Fibroblast of villous mesenchyme (primary cell): ENCODE results near the gene NDUFA5. TPM values are rescaled to one million over a fixed set of nuclear protein-coding genes. Genes with fewer than 3 reads are reported as not detected.
A peak's percentile ranks its signal among the peaks of the same experiment; 100 is the strongest.

Experiments used
- DNase-seq: peaks from one replicate; pipeline ENCODE4 v3.0.0-alpha.2; 2010; ENCODE audit warnings: low read depth
- H3K4me3 ChIP-seq: 2 replicates; pipeline ENCODE4 v1.5.1; 2011; ENCODE audit warnings: low read depth, mild to moderate bottlenecking, low read length
- CTCF ChIP-seq: IDR thresholded peaks from 2 replicates; pipeline ENCODE4 v1.5.1; 2012; ENCODE audit warnings: low read depth, mild to moderate bottlenecking, low read length; ENCODE audit not compliant: insufficient read depth
- total RNA-seq: library from RNA; depleted of rRNA; stranded (reverse); fragments of >200 nt; gene quantifications from 2 replicates; pipeline ENCODE4 v1.2.3, GENCODE V29; 2012

The NDUFA5 gene
- total RNA-seq, 1 donor = 43.2 TPM

DNA sequence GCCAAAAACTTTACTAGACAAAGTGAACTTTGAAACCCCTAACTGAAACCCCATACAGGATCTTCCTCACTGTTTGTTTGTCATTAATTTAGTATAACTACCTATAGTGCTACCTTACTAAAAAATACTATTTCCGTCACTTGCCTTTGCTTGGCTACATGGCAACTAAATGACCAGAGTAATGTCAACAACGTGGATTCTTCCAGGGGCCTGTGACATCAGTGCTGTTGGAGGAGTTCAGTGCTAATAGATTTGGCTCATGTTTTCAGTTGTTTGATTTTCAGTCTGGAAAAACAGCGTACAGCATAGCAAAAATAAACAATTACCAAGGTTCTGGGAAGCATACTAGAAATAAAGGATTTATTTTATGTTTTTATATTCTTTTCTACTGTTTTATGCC is 41.0 kb upstream of the NDUFA5 start:
- TF ChIP-seq CTCF = no peak
- no peak overlapping the region for H3K4me3 ChIP-seq
- DNase-seq = peak; percentile 59

DNA sequence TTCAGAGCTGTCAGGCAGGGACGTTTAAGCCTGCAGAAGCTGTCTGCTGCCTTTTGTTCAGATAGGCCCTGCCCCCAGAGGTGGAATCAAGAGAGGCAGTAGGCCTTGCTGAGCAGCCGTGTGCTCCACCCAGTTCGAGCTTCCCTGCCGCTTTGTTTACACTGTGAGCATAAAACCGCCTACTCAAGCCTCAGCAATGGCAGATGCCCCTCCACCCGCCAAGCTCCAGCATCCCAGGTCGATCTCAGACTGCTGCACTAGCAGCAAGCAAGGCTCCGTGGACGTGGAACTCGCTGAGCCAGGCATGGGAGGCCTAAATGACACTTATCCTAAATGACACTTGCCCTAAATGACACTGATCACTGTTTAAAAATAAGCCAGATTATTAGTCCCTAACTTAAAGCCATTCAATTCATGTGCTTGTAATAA is 37.2 kb upstream of the NDUFA5 start:
- no peak overlapping the region for H3K4me3 ChIP-seq
- no peak for TF ChIP-seq CTCF
- no peak for DNase-seq

DNA sequence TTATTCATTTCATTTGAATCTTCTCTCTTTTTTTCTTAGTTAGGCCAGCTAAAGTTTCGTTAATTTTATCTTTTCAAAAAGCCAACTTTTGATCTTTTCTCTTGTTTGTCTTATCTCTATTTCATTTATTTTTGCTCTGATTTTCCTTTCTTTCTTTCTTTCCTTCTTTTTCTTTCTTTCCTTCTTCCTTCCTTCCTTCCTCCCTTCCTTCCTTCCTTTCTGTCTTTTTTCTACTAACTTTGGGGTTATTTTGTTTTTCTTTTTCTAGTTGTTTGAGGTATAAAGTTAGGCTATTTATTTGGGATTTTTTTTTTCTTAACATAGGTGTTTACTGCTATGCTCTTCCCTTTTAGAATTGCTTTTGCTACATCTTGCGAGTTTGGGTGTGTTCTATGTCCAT is 30.8 kb upstream of the NDUFA5 start:
- H3K4me3 ChIP-seq = no peak overlapping the region
- DNase-seq = no peak
- no peak for TF ChIP-seq CTCF

DNA sequence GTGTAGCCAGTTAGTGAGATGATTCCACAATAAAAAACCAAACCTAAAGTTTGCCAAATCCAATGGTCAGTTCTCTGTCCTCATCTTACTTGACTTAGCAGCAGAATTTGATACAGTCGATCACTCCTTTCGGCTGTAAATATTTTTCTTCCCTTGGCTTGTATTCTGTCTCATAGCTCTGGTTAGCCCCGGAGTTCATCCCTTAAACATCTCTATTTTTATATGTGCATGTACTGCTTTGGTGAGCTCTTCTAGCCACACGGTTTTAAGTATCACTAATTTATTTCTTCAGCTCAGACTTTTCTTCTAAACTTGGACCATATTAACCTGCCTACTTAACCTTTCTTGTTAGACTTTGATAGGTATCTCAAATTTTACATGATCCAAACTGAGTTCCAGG is 26.2 kb upstream of the NDUFA5 start:
- H3K4me3 ChIP-seq = no peak overlapping the region
- no peak for DNase-seq
- no peak for TF ChIP-seq CTCF

DNA sequence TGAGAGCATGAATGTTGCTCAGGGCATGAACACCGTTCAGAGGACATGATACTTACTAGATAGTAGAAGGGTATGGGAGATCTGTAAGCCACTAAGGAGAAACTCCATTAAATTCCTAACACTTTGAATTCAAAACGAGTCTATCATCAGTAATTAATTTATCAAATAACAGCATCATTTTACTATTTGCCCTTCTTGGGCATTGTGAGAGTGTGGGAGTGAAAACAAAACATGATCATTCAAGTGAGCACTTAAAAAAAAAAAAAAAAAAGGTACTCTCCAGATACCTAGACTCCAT is 23.5 kb upstream of the NDUFA5 start:
- DNase-seq = no peak
- H3K4me3 ChIP-seq = no peak overlapping the region
- TF ChIP-seq CTCF = no peak

DNA sequence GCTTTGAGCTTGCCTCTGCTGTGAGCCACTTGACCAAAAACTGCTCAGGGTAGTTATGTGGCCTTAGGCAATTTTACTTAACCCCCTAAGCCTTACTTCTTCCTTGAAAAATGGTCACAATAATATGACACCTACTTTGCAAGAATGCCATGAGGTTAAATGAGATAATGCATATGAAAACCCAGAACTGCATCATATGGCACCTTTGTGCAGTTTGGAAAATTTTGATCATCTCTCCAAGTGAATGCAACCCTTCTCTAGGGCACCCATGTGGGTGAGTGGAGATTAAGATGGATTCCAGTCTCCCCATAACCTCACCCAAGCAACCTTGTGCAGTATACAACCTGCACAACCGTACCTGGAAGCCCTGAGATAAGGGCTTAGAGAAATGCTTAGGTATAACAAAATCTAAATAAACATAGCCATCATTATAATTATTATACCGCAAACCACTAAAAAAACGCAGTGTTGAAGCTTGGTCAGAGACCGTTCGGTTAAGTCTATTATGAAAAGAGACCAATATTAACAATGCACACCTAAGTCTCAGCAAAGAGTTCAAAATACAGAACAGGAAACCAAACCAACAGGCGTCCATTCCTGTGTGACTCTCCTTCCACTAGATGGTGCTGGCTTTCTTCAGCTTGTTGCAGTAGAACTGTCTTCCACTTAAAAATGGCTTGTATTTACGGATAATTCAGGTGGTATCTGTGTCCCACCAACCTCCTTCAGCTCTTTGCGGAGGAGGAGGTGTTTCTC is 23.0 kb upstream of the NDUFA5 start:
- peak; percentile 90 for TF ChIP-seq CTCF
- peak; percentile 58 for DNase-seq

GRCh38 chr7:123579416-123579815 is 21.8 kb upstream of the NDUFA5 start:
- TF ChIP-seq CTCF = no peak
- H3K4me3 ChIP-seq = no peak overlapping the region
- no peak for DNase-seq

More for the DNA sequence above, 23.0 kb upstream of the NDUFA5 start:
- no peak overlapping the region for H3K4me3 ChIP-seq
